Measurements from ENCODE around the gene DYNC1LI1.
"Not testable (repeated sequence)": the region's sequence is repeated elsewhere in the genome, so short reads cannot be mapped to it uniquely, and the experiment has no call there.

DYNC1LI1 gene

GRCh38 chr3:32578669-32579068 lies 8.0 kb upstream of the DYNC1LI1 start:
- not testable (repeated sequence) for DNase-seq

- no peak for DNase-seq
Measured at GRCh38 chr3:32577581-32578556, 7.2 kb upstream of the DYNC1LI1 start.

- no peak for DNase-seq
Measured at GRCh38 chr3:32577174-32577573, 6.5 kb upstream of the DYNC1LI1 start.

DNA sequence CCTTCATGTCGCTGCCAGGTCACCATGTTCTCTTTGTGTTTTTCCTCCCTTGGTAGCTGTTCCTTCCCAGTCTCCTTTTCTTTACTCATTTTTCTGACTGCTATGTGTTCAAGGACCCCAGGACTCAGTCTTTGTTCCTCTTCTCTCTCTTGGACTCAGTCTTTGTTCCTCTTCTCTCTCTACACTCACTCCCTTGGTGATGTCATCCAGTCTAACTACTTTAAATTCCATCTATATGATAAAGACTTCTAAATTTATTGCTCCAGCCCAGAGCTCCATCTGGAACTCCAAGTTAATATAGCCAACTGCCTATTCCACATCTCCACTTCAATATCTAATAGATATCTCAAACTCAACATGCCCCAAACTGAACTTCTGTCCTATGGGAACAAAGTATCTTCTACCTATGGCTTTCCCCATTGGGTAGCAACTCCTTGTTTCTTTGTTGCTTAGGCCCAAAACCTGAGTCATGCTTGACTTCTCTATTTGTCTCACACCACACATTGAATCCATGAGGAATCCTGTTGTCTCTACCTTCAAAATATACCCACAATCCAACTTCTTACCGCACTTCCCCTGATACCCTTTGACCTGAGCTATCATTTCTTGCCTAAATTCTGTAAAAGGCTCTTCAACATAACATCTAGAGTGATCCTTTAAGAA lies 4.9 kb upstream of the DYNC1LI1 start:
- DNase-seq: no peak

- no peak for DNase-seq
Measured at GRCh38 chr3:32571192-32571485, 481 bp upstream of the DYNC1LI1 start.

DNA sequence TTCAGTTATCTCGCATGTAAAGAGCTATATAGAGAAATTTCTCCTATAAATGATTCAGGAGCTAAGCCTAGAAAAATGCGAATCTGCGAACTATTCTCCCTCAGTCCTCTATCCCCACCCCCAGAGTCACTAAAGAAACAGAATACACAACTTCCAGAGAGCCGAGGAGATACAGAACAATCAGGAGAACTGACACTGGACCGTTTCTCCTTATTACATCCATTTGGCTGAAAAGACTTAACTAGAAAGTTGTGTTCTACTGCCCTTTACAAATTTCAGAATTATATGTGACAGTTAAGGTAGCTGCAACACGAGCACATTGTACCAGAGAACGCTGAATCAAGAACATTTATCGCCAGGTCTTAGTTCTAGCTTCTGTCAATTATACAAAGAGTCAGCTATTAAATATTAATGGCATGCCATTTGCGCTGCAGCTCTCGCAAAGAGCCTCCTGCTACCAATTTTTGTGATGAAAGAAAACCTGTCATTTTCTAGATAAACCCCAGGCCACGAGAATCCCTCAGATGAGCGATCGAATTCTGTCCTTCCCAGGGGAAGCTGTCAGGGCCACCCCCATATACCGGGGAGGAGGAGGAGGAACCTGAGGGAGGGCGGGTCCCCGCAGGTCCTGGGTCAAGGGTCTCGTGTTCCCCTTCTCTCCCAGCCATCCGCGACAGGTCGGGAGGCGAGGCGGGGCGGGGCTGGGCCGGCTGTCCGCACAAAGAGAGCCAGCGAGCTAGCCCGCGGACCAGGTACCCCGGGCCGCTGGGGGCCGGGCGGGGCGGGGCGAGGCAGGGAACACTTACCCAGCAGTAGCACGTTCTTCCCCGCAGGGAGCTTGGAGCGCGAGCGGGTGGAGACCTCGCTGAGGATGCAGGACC lies 878 bp downstream of the DYNC1LI1 start:
- no peak for DNase-seq

DNA sequence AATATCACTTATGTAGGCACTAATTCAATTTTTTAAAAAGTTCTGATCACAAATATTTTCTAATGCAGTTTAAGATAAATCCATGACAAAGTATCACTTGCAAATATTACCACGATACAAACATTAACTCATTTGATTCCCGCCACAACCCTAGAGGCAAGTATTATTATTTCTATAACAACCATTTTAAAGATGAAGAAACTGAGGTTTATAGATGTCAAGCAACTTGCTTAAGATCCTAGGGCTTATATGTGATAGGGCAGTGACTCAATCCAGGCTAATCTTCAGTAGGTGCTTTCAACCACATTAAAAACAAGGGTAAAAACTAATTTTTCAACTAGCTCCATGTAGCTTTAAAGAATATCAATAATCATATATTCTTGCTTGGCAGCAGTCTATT lies 1.7 kb downstream of the DYNC1LI1 start:
- DNase-seq: no peak

- no peak for DNase-seq
Measured at GRCh38 chr3:32564195-32564594, 6.5 kb downstream of the DYNC1LI1 start.

DNA sequence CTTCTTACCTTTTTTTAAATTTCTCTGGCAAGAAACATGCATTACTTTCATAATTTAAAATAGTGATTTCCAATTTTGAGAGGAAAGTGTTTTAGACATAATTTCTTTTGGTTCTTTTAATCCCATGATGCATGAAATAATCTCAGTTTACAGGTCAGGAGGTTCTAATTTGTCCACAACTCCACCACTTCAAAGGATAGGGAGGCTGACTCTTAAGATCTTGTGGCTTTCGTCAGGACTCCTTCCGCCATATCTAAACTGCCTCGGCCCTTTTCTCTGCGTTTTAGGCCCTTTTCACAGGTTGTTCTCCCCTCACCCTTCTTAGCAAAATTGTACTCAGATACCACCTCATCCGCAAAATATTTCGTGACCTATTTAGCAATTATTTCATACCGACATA lies 8.0 kb downstream of the DYNC1LI1 start:
- DNase-seq: no peak

DNA sequence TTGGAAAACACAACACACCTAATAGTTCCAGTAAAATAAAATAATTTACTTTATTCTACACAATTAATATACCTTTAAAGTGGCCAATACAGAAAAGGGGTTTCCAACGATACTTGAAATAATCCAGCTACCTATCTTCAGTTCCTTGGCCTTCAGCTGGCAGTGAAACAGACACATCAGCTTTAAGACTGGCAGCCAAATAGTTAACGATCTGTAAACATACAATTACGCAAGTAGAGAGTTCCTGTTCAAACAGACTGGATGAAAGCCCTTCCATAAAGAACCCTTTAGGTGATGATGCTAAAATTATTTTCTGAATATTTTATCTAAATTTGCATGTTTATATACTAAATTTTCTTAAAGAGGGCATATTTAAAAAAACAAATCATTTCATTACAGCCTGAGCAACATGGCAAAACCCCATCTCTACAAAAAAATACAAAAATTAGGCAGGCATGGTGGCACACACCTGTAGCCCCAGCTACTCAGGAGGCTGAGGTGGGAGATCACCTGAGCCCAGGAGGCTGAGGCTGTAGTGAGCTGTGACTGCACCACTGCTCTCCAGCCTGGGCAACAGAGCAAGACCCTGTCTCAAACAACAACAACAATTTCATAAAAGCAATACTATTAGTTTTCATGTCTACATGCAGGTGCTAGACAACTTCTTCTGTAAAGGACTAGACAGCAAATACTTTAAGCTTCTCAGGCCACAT lies 12.9 kb downstream of the DYNC1LI1 start:
- DNase-seq: no peak

- DNase-seq: no peak
Measured at GRCh38 chr3:32556332-32556731, 14.3 kb downstream of the DYNC1LI1 start.

DNA sequence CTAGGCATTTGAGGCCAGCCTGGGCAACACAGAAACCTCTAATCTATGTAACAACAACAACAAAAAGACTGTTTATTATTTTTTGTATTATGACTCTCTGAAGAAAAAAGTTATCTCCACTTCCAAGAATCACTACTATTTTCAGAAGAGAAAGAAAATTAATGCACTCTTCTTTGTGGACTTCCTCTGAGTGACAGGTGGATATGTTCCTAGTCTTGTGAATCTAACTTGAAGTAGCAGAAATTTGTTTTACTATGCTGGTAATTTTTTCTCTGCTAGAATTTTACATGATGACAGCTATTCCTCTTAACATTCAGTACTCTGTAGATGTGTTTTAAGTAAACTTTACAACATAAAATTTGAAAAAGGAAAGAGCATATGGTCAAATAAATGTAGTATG lies 16.7 kb downstream of the DYNC1LI1 start:
- DNase-seq: no peak

DNA sequence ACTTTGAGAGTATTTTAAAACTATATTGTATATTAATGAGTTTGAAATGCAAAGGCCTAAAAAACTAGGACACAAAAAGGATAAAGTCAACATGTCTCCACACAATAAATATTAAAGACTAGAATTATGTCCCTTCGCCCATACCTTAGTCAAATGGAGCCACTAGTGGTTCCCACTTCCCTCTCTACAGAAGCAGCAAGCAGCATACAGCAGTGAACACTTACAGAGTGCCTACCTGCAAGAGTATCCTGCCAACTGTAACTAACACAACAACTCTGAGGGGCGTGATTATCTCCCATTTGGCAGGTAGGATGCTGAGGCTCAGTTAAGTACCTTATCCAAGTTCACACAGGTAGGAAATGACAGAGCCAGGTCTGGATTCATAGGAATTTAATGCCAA lies 17.2 kb downstream of the DYNC1LI1 start:
- no peak for DNase-seq

DNA sequence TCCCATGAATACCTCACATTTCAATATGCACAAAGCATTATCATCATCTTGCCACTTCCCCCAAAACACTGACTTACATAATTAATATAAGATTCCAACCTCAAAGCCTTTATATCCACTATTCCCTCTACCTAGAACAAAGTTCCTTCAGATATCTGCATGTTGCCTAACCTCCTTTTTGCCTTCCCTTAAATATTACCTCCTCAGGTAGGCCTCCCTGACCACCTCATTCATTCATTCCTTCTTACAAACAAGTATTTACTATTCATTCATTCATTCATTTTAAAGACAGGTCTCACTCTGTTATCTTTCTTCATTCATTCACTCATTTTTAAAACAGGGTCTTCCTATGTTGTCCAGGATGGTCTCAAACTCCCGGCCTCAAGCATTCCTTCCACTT lies 18.6 kb downstream of the DYNC1LI1 start:
- no peak for DNase-seq

DNA sequence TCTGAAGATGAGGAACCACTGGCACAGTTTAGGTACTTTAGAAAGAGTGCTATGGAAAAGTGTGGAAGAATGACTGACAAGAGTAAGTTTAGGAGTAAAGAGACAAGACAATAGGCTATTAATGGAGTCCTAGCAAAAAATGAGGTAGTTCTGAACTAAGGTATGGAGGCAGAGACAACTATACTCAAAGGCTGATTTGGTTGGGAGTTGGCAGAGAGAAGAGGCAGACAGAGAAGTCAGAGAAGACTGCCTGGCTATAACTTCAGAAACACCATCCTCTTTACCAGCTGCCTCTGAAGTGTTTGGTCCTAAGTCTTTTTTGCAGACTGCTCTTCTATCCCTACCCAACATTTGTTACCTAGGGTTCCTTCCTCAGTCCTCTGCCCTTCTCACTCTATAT lies 19.2 kb downstream of the DYNC1LI1 start:
- DNase-seq: no peak

GRCh38 chr3:32551087-32551486 lies 19.6 kb downstream of the DYNC1LI1 start:
- DNase-seq: no peak

GRCh38 chr3:32545305-32545704 lies 25.4 kb downstream of the DYNC1LI1 start:
- no peak for DNase-seq

- no peak for DNase-seq
Measured at GRCh38 chr3:32544894-32545293, 25.8 kb downstream of the DYNC1LI1 start.

- DNase-seq: no peak
Measured at GRCh38 chr3:32542807-32543206, 27.9 kb downstream of the DYNC1LI1 start.

DNA sequence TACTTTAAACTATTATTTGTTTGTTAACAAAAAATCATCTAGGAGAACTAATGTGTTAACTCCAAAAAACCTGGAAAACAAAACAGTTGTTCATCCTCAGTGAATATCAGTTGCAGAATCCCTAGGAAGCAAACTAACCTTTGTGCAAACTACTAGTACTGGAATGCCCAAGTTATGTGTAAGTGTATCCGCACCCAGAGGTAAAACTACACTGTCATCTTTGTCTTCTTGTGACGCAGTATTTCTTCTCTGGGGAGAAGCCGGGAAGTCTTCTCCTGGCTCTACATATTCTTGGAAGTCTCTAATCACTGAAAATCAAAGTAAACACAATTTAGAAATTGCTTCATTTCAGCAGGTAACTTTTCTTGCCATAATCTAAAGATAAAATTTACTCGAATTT lies 29.8 kb downstream of the DYNC1LI1 start:
- no peak for DNase-seq

- DNase-seq: no peak
Measured at GRCh38 chr3:32532434-32532833, 38.2 kb downstream of the DYNC1LI1 start.

DNA sequence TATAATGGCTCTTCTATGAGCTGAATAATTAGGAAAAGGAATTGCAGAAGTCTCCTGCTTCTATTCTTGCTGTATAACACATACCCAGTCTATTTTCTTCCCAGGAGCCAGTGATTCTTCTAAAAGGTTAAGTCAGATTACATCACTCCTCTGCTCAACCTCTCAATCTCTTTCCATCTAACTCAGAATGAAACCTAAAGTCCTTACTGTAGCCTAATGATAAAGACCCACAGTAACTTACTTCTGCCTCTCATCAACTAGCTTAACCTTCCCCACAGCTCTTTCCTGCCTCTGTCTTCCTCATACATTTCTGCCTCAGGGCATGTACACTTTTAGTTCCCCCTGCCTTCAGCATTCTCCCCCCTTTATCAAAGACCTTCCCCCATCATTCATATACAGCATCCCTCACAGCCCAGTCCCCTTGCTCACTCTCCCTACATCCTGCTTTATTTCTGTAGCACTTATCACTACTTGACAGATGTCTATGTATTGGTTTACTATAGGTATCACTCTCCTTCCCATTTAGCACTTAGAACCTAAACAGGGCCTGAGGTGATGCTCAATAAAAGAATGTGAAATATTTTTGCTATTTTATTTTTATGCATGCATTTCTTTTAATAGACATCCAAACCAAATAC lies 39.5 kb downstream of the DYNC1LI1 start:
- DNase-seq: no peak
